ENCODE measurements around the gene SEC14L5.

DNA sequence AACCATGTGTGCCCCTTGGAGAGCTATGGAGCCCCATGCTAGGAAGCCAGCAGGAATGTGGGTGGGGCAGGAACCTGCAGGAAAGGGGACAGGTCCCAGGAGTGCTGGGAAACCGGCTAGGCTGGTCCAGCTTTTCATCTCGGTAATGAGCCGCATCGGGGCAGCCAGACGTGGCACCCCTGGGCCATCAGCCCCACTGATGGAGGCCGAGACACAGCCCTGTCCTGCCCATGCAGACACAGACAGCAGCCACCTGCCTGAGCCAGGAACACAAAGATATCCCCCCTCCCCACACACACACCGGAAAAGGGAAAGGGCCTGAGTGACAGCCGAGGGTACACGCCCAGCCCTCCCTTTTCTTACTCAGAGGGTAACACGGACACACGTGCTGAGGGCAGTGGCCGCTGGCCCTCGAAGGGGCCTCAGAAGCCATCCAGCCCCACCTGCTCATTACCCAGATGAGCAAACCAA lies 39.3 kb upstream of the SEC14L5 start:
- TF ChIP-seq, protein P1, sequence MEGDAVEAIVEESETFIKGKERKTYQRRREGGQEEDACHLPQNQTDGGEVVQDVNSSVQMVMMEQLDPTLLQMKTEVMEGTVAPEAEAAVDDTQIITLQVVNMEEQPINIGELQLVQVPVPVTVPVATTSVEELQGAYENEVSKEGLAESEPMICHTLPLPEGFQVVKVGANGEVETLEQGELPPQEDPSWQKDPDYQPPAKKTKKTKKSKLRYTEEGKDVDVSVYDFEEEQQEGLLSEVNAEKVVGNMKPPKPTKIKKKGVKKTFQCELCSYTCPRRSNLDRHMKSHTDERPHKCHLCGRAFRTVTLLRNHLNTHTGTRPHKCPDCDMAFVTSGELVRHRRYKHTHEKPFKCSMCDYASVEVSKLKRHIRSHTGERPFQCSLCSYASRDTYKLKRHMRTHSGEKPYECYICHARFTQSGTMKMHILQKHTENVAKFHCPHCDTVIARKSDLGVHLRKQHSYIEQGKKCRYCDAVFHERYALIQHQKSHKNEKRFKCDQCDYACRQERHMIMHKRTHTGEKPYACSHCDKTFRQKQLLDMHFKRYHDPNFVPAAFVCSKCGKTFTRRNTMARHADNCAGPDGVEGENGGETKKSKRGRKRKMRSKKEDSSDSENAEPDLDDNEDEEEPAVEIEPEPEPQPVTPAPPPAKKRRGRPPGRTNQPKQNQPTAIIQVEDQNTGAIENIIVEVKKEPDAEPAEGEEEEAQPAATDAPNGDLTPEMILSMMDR (IDR thresholded peaks at IDR 0.05; ENCODE audit: low read depth, low read length): no peak
- TF ChIP-seq EZH2phosphoT487 (IDR thresholded peaks at IDR 0.05; ENCODE audit: low read depth): no peak

All from OCI-LY3 (cell line).